KOPT-K1 (cell line): ENCODE data around the gene IL31RA.
"Not testable (repeated sequence)": the region's sequence is repeated elsewhere in the genome, so short reads cannot be mapped to it uniquely, and the experiment has no call there.

Experiments
- H3K27ac ChIP-seq: fragments of 200-600 bp; sonication (generic); 2 replicates; pipeline ENCODE4 v1.5.1; 2016; ENCODE audit warnings: antibody characterized with exemption, mild to moderate bottlenecking, low read depth, low read length; ENCODE audit not compliant: poor library complexity, severe bottlenecking
- H3K36me3 ChIP-seq: fragments of 200-600 bp; sonication (generic); 2 replicates; pipeline ENCODE4 v1.5.1; 2017; ENCODE audit warnings: antibody characterized with exemption, mild to moderate bottlenecking, low read length, moderate library complexity; ENCODE audit not compliant: insufficient read depth
- H3K9me3 ChIP-seq: fragments of 200-600 bp; sonication (generic); 2 replicates; pipeline ENCODE4 v1.5.1; 2017; ENCODE audit warnings: antibody characterized with exemption, low read length, mild to moderate bottlenecking; ENCODE audit not compliant: insufficient read depth, poor library complexity, severe bottlenecking

The IL31RA gene

DNA sequence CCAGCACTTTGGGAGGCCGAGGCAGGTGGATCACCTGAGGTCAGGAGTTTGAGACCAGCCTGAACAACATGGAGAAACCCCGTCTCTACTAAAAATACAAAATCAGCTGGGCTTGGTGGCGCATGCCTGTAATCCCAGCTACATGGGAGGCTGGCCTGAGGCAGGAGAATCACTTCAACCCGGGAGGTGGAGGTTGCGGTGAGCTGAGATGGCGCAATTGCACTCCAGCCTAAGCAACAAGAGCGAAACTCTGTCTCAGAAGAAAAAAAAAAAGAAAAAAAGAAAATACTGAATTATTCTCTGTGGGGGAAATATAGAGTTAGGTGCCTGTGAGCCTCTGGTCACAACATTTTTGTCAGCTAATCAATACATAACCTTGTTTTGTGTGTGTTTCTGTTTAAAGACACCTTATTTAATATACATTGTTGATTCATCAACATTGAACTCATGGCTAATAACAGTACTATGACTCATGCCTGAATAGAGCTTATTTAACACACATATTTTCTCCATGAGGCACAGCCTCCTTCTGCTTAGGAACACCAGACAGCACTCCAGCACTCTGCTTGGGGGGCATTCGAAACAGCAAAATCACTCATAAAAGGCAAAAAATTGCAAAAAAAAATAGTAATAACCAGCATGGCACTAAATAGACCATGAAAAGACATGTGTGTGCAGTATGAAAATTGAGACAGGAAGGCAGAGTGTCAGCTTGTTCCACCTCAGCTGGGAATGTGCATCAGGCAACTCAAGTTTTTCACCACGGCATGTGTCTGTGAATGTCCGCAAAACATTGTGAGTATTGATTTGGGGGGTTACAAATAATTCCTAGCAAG lies at the start of gene IL31RA:
Gene IL31RA (plus strand): TSS at position 519 of the 836 bp plus-strand sequence. CDS start 214 bp downstream, at position 733.
- H3K9me3 ChIP-seq, result peaks cover 2% of the 10 kb centered on the region
- no peak within 1 kb of the TSS for H3K27ac ChIP-seq
- no peaks in the 10 kb centered on the region for H3K36me3 ChIP-seq

- H3K36me3 ChIP-seq, H3K27ac ChIP-seq: not testable (repeated sequence)
- peaks cover 16% of the 10 kb centered on the region for H3K9me3 ChIP-seq
These were observed 42.3 kb upstream of the IL31RA start for GRCh38 chr5:55808814-55809213.

- not testable (repeated sequence) for H3K9me3 ChIP-seq, H3K27ac ChIP-seq
These were observed 35.2 kb upstream of the IL31RA start for GRCh38 chr5:55815939-55816338.

DNA sequence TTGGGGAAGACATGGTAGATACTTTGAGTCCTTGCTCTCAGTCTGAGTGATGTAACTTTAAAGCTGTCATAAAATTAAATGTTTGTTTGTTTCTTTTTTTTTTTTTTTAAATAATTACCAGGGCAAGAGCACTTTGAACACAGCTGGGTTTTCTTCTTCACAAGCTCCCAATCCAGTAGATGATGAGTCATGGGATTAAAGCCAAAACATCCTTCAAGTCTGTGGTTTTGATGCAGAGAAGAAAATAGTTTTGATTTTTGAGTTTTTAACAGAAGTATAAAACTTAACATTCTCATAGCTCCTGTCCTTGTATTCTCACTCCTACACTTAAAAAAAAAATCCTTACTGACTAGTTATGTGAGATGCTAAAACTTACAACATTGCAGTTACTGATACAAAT lies 34.8 kb upstream of the IL31RA start:
- H3K27ac ChIP-seq, result no peak overlapping the region
- no peaks in the 10 kb centered on the region for H3K9me3 ChIP-seq
- no peaks in the 10 kb centered on the region for H3K36me3 ChIP-seq

More at GRCh38 chr5:55815939-55816338, 35.2 kb upstream of the IL31RA start:
- H3K36me3 ChIP-seq, result not testable (repeated sequence)

- Histone ChIP-seq H3K9me3 (no peaks in the 10 kb centered on the region), H3K36me3 (no peaks in the 10 kb centered on the region), H3K27ac (no peak overlapping the region)
These were observed 34.1 kb upstream of the IL31RA start for GRCh38 chr5:55817030-55817429.

DNA sequence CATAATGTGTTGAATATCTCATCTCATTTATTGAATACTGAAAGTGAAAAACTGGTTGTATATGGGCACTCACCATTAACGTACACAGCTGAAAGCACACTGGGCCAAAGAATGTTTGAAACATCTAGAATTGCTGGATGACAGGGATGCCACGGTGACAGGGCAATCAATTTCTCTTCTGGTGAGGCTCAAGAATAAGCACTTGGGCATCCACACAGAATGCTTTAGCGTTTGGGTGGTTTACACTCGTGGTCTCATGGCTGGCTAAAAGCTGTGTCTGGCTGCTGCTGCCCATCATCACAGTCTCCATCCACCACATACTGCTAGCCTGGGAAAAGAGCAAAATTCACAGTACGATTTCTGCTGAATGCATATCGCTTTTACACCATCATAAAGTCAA lies 30.7 kb upstream of the IL31RA start:
- H3K36me3 ChIP-seq, result no peaks in the 10 kb centered on the region

GRCh38 chr5:55821731-55822512 lies 29.2 kb upstream of the IL31RA start:
- no peaks in the 10 kb centered on the region for H3K9me3 ChIP-seq
- H3K27ac ChIP-seq, result no peak overlapping the region
- H3K36me3 ChIP-seq, result no peaks in the 10 kb centered on the region

More for the DNA sequence above, 30.7 kb upstream of the IL31RA start:
- H3K27ac ChIP-seq, result no peak overlapping the region
- H3K9me3 ChIP-seq, result no peaks in the 10 kb centered on the region

- Histone ChIP-seq H3K9me3 (no peaks in the 10 kb centered on the region), H3K36me3 (no peaks in the 10 kb centered on the region), H3K27ac (no peak overlapping the region)
These were observed 27.9 kb upstream of the IL31RA start for GRCh38 chr5:55823151-55823796.

GRCh38 chr5:55829956-55830355 lies 21.2 kb upstream of the IL31RA start:
- Histone ChIP-seq H3K27ac (no peak overlapping the region), H3K36me3 (no peaks in the 10 kb centered on the region), H3K9me3 (peaks cover 7% of the 10 kb centered on the region)

- Histone ChIP-seq H3K9me3 (peaks cover 7% of the 10 kb centered on the region), H3K36me3 (no peaks in the 10 kb centered on the region), H3K27ac (no peak overlapping the region)
These were observed 18.7 kb upstream of the IL31RA start for GRCh38 chr5:55832446-55832845.

GRCh38 chr5:55836191-55836590 lies 15.0 kb upstream of the IL31RA start:
- no peak overlapping the region for H3K27ac ChIP-seq
- peaks cover 7% of the 10 kb centered on the region for H3K9me3 ChIP-seq
- H3K36me3 ChIP-seq, result no peaks in the 10 kb centered on the region

GRCh38 chr5:55841976-55842375 lies 9.2 kb upstream of the IL31RA start:
- Histone ChIP-seq H3K27ac (no peak overlapping the region), H3K36me3 (no peaks in the 10 kb centered on the region), H3K9me3 (peaks cover 15% of the 10 kb centered on the region)

DNA sequence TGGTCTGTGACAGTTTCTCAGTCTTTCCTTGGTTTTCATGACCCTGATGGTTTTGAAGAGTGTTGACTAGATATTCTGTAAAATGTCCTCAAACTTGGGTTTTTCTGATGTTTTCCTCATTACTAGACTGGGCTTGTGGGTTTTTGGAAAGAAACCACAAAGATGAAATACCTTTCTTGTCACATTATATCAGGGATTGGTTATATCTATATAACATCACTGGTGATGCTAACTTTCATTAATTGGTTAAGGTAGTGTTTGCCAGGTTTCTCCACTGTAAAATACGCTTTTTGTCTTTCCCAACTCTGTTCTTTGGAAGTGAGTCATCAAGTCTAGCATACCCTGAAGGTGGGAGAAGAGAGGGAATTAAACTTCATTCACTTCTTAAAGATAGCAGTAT lies 3.3 kb upstream of the IL31RA start:
- Histone ChIP-seq H3K27ac (no peak overlapping the region), H3K9me3 (peaks cover 15% of the 10 kb centered on the region), H3K36me3 (no peaks in the 10 kb centered on the region)

GRCh38 chr5:55848783-55849182 lies 2.4 kb upstream of the IL31RA start:
- H3K9me3 ChIP-seq, result peaks cover 15% of the 10 kb centered on the region
- H3K27ac ChIP-seq, result no peak overlapping the region
- no peaks in the 10 kb centered on the region for H3K36me3 ChIP-seq

- H3K9me3 ChIP-seq, result no peaks in the 10 kb centered on the region
- no peak overlapping the region for H3K27ac ChIP-seq
- H3K36me3 ChIP-seq, result no peaks in the 10 kb centered on the region
These were observed 470 bp downstream of the IL31RA start for GRCh38 chr5:55851675-55851979.
